HL-60/S4 treated with phorbol 12-myristate 13-acetate at 8.2 ng/mL for 4 days and 3 days (cell line): ENCODE data around the gene PLXND1.

Source experiments
- in situ Hi-C: fragments of 300-500 bp; cut with MboI; formaldehyde crosslinking; loops from 2 replicates; pipeline ENCODE4 v1.15.0; 2022; ENCODE audit warnings: low sequenced_read_pairs

Gene PLXND1

GRCh38 chr3:129603561-129603942 is 2.9 kb downstream of the PLXND1 start:
- in situ Hi-C loops, result no loop called here

- in situ Hi-C loops, result no loop called here
Observed at GRCh38 chr3:129602730-129603560, 3.5 kb downstream of the PLXND1 start.

GRCh38 chr3:129602309-129602708 is 4.2 kb downstream of the PLXND1 start:
- in situ Hi-C loops, result no loop called here

GRCh38 chr3:129601713-129602112 is 4.8 kb downstream of the PLXND1 start:
- in situ Hi-C loops, result no loop called here

GRCh38 chr3:129600348-129600747 is 6.1 kb downstream of the PLXND1 start:
- in situ Hi-C loops, result no loop called here

- in situ Hi-C loops, result no loop called here
Observed at GRCh38 chr3:129599607-129600006, 6.9 kb downstream of the PLXND1 start.

- in situ Hi-C loops, result no loop called here
Observed at GRCh38 chr3:129599073-129599472, 7.4 kb downstream of the PLXND1 start.

GRCh38 chr3:129598484-129598883 is 8.0 kb downstream of the PLXND1 start:
- in situ Hi-C loops, result no loop called here

GRCh38 chr3:129598000-129598381 is 8.5 kb downstream of the PLXND1 start:
- in situ Hi-C loops, result no loop called here

- in situ Hi-C loops, result no loop called here
Observed at GRCh38 chr3:129597087-129597999, 9.1 kb downstream of the PLXND1 start.

GRCh38 chr3:129596194-129597086 is 10.0 kb downstream of the PLXND1 start:
- in situ Hi-C loops, result no loop called here

- in situ Hi-C loops, result no loop called here
Observed at GRCh38 chr3:129595544-129596193, 10.8 kb downstream of the PLXND1 start.

GRCh38 chr3:129594907-129595390 is 11.5 kb downstream of the PLXND1 start:
- in situ Hi-C loops, result no loop called here

- in situ Hi-C loops, result no loop called here
Observed at GRCh38 chr3:129594409-129594808, 12.1 kb downstream of the PLXND1 start.

GRCh38 chr3:129593595-129594339 is 12.7 kb downstream of the PLXND1 start:
- in situ Hi-C loops, result no loop called here

- in situ Hi-C loops, result no loop called here
Observed at GRCh38 chr3:129593230-129593594, 13.3 kb downstream of the PLXND1 start.

- in situ Hi-C loops, result no loop called here
Observed at GRCh38 chr3:129592381-129593131, 13.9 kb downstream of the PLXND1 start.

- in situ Hi-C loops, result no loop called here
Observed at GRCh38 chr3:129591932-129592331, 14.5 kb downstream of the PLXND1 start.

GRCh38 chr3:129590215-129590614 is 16.3 kb downstream of the PLXND1 start:
- in situ Hi-C loops, result no loop called here
